OCI-LY1 (cell line): ENCODE measurements around the gene PSD2.

Source experiments
- CTCF ChIP-seq: fragments of 200-600 bp; sonication (generic), shearing (Covaris generic); IDR thresholded peaks from 2 replicates; pipeline ENCODE4 v1.5.1; 2017; ENCODE audit warnings: mild to moderate bottlenecking, antibody characterized with exemption, low read length, moderate library complexity, mixed read lengths
- EZH2 ChIP-seq: fragments of 200-600 bp; sonication (generic), shearing (Covaris generic); IDR thresholded peaks from 2 replicates; pipeline ENCODE4 v1.8.0; 2017; ENCODE audit warnings: borderline replicate concordance, mixed run types, mild to moderate bottlenecking, antibody characterized with exemption, low read length, moderate library complexity, mixed read lengths

- no peak for TF ChIP-seq CTCF
- no peak for TF ChIP-seq EZH2
Measured at GRCh38 chr5:139797856-139798510, 2.4 kb downstream of the PSD2 start.
